GM18505 (cell line): ENCODE measurements around the gene NIT1.

Experiments
- ATAC-seq: cut with Tn5 transposase; IDR thresholded peaks from one replicate; pipeline ENCODE4 v1.9.1; 2021; ENCODE audit not compliant: unreplicated experiment
- POLR2A ChIP-seq: IDR thresholded peaks from 4 replicates; pipeline ENCODE4 v1.6.1; 2011; ENCODE audit warnings: borderline replicate concordance; ENCODE audit not compliant: insufficient read depth, insufficient read length; ENCODE audit errors: extremely low read depth

The NIT1 gene

GRCh38 chr1:161161652-161162051 lies 43.7 kb downstream of the NIT1 start:
- TF ChIP-seq POLR2A = no peak
- ATAC-seq = no peak

DNA sequence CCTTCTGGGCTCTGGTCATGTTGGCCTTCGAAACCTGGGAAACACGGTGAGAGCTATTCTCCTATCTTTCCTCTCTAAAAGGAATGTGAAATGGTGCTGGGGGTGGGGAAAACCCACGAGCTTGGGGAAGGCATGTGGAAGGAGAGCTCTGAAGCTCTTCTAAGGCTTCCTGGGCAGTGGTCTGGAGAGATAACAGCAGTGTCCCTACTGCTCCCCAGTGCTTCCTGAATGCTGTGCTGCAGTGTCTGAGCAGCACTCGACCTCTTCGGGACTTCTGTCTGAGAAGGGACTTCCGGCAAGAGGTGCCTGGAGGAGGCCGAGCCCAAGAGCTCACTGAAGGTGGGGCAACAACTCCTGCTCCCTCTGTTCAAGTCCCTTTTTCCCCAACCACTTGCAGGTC lies 44.1 kb downstream of the NIT1 start:
- no peak for ATAC-seq
- no peak for TF ChIP-seq POLR2A

DNA sequence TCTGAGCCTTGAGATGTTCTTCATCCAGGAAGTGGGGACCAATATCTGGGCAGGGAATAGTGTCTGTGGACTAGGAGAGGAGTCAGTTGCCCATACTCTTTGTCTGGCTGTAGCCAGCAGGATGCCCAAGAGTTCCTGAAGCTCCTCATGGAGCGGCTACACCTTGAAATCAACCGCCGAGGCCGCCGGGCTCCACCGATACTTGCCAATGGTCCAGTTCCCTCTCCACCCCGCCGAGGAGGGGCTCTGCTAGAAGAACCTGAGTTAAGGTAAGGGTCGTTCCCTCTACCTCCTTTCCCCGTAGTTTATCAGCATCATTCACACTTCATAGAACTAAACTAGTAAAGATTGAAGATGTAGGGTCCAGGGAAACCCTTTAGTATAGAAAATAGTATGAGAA lies 44.9 kb downstream of the NIT1 start:
- no peak for ATAC-seq
- no peak for TF ChIP-seq POLR2A

DNA sequence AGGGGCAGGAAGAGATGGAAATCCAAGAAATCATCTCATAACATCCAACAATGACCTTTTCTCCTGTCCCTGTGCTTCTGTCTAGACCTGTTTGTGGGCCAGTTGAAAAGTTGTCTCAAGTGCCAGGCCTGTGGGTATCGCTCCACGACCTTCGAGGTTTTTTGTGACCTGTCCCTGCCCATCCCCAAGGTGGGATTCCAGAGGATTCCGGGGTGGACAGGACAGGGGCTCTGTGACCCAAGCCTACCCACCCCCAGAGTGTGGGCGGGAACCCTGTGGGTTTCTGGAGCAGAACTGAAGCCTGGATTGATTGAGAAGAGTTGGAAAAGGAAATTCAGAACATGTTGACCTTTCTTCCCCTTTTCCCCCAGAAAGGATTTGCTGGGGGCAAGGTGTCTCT lies 45.9 kb downstream of the NIT1 start:
- ATAC-seq = no peak
- no peak for TF ChIP-seq POLR2A

GRCh38 chr1:161164901-161165610 lies 47.2 kb downstream of the NIT1 start:
- ATAC-seq = no peak

DNA sequence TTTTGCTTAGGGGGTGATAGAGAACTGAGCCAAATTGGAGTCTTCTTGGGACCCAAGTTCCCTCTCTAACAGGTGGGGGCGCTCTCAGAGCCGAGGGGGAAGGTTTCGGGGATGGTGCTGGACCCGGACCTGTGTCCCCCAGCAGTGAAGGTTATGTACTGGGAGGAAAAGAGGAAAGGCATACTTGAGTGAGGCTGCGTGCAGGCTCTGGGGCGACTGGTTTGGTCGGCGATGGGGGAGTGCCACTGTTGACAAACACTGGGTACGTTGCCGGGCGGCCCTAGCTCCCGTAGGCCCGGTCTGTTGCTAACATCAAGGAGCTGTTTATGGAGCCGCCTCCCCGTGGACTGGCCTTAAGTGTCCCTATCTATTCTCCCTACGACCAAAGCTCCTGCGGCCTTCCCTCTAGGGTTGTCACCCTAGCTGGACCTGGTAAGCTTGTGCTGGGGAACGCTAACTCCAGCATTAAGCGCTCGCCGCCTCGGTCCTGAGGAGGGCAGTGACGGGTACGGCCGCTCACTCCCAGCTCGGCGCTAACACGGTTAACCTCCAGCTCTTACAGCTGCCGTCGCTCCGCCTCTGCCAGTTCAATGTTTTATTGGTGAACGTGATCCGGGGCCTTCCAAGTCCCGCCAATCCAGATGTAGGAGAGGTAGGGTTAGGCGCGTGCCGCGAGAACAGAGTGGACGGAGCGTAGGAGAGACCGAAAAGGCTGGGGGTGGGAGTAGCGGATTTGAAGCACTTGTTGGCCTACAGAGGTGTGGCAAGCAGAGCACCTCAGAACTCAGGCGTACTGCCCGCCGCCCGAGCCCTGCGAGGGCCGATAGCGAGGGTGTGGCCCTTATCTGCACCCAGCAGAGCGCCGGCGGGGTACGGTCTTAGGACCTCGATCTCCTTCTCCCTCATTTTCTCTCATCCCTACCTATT lies 48.1 kb downstream of the NIT1 start, which contains the start of gene PPOX:
Gene PPOX, plus strand, starts transcription at position 685 of the 927 bp plus-strand sequence. CDS start 422 bp downstream, outside the sequence.
- peak; percentile 93 for TF ChIP-seq POLR2A
- ATAC-seq = peak; percentile 93

More at GRCh38 chr1:161164901-161165610, 47.2 kb downstream of the NIT1 start:
- no peak for TF ChIP-seq POLR2A

DNA sequence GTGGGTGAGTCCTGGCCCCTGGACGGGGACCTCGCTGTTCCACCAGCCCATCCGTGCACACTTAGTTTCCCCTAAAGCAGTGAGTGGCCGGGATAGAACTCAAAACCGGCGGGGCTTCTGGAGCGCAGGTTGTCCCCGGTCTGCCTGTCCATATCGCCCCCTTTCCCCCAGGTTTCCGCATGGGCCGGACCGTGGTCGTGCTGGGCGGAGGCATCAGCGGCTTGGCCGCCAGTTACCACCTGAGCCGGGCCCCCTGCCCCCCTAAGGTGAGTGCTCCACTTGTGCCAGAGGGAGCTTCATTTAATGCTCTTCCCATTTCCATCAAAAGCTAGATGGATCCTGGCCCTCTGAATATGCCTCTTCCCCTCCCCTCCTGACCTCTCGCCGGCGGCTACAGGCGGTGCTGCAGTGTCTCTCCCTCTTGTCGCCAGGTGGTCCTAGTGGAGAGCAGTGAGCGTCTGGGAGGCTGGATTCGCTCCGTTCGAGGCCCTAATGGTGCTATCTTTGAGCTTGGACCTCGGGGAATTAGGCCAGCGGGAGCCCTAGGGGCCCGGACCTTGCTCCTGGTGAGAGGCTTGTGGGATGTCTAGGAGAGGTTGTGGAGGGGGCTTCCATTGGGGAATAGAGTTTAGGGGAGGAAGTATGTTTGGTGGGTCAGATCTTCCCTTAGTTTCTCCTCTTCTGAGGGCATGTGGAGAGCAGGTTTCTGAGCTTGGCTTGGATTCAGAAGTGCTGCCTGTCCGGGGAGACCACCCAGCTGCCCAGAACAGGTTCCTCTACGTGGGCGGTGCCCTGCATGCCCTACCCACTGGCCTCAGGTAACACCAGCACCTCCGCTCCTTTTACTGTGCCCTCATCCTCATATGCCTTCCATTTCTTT lies 49.0 kb downstream of the NIT1 start:
- ATAC-seq = peak; percentile 3
- no peak for TF ChIP-seq POLR2A

DNA sequence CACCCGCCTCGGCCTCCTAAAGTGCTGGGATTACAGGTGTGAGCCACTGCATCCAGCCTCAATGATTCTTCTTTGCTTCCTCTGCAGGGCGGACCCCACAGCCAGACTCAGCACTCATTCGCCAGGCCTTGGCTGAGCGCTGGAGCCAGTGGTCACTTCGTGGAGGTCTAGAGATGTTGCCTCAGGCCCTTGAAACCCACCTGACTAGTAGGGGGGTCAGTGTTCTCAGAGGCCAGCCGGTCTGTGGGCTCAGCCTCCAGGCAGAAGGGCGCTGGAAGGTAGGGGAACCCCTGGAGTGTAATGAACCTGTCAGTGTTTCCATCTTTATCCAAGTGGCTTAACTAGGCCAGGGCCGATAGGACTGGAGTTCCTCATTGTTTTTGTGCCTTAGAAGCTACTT lies 51.0 kb downstream of the NIT1 start:
- TF ChIP-seq POLR2A = no peak
- no peak for ATAC-seq
